Measurements from ENCODE around the gene NBAS. TPM values are rescaled to one million over a fixed set of nuclear protein-coding genes. Genes with fewer than 3 reads are reported as not detected.

NBAS gene
- total RNA-seq, 2 donors from 2014 or later = 31.5 to 32.0 TPM

- H3K36me3 ChIP-seq = no peaks in the 10 kb centered on the region
- TF ChIP-seq CTCF (IDR thresholded peaks at IDR 0.05) = no peak
These were observed 197.4 kb downstream of the NBAS start for GRCh38 chr2:15363734-15364133.

GRCh38 chr2:15363142-15363541, 198.0 kb downstream of the NBAS start:
- H3K27ac ChIP-seq = no peak overlapping the region
- no peaks in the 10 kb centered on the region for H3K9me3 ChIP-seq
- H3K36me3 ChIP-seq = no peaks in the 10 kb centered on the region
- TF ChIP-seq CTCF (IDR thresholded peaks at IDR 0.05) = no peak
- DNase-seq (ENCODE audit: low spot score) = no peak
- H3K4me1 ChIP-seq (ENCODE audit: control insufficient read depth in 1 of 2, low read depth in 2 of 2) = no peaks in the 10 kb centered on the region
- no peak for ATAC-seq (ENCODE audit: insufficient number of reproducible peaks, low FRiP score, low read depth)
- no peaks in the 10 kb centered on the region for H3K27me3 ChIP-seq (replicated peaks; ENCODE audit: insufficient read depth)
- no peak overlapping the region for H3K4me3 ChIP-seq

More at GRCh38 chr2:15363734-15364133, 197.4 kb downstream of the NBAS start:
- ATAC-seq (ENCODE audit: insufficient number of reproducible peaks, low FRiP score, low read depth) (no peak), DNase-seq (ENCODE audit: low spot score) (no peak)
- H3K27ac ChIP-seq = no peak overlapping the region
- no peaks in the 10 kb centered on the region for H3K4me1 ChIP-seq (ENCODE audit: control insufficient read depth in 1 of 2, low read depth in 2 of 2)
- no peaks in the 10 kb centered on the region for H3K27me3 ChIP-seq (replicated peaks; ENCODE audit: insufficient read depth)
- H3K4me3 ChIP-seq = no peak overlapping the region
- no peaks in the 10 kb centered on the region for H3K9me3 ChIP-seq

GRCh38 chr2:15359716-15360531, 201.2 kb downstream of the NBAS start:
- no peaks in the 10 kb centered on the region for H3K27me3 ChIP-seq (replicated peaks; ENCODE audit: insufficient read depth)
- H3K36me3 ChIP-seq = no peaks in the 10 kb centered on the region
- no peak overlapping the region for H3K27ac ChIP-seq
- no peak for TF ChIP-seq CTCF (IDR thresholded peaks at IDR 0.05)
- no peak for ATAC-seq (ENCODE audit: insufficient number of reproducible peaks, low FRiP score, low read depth)
- H3K9me3 ChIP-seq = no peaks in the 10 kb centered on the region
- no peak for DNase-seq (ENCODE audit: low spot score)
- H3K4me3 ChIP-seq = no peak overlapping the region
- H3K4me1 ChIP-seq (ENCODE audit: control insufficient read depth in 1 of 2, low read depth in 2 of 2) = no peaks in the 10 kb centered on the region

- no peak for TF ChIP-seq CTCF (IDR thresholded peaks at IDR 0.05)
- ATAC-seq (ENCODE audit: insufficient number of reproducible peaks, low FRiP score, low read depth) = no peak
These were observed 203.2 kb downstream of the NBAS start for GRCh38 chr2:15357922-15358321.

GRCh38 chr2:15357186-15357585, 203.9 kb downstream of the NBAS start:
- no peaks in the 10 kb centered on the region for H3K36me3 ChIP-seq
- no peaks in the 10 kb centered on the region for H3K9me3 ChIP-seq
- H3K4me1 ChIP-seq (ENCODE audit: control insufficient read depth in 1 of 2, low read depth in 2 of 2) = no peaks in the 10 kb centered on the region
- no peak for DNase-seq (ENCODE audit: low spot score)
- TF ChIP-seq CTCF (IDR thresholded peaks at IDR 0.05) = no peak
- no peak overlapping the region for H3K27ac ChIP-seq
- no peaks in the 10 kb centered on the region for H3K27me3 ChIP-seq (replicated peaks; ENCODE audit: insufficient read depth)
- ATAC-seq (ENCODE audit: insufficient number of reproducible peaks, low FRiP score, low read depth) = no peak
- no peak overlapping the region for H3K4me3 ChIP-seq

More at GRCh38 chr2:15357922-15358321, 203.2 kb downstream of the NBAS start:
- Histone ChIP-seq H3K9me3 (no peaks in the 10 kb centered on the region), H3K27ac (no peak overlapping the region), H3K27me3 (replicated peaks; ENCODE audit: insufficient read depth) (no peaks in the 10 kb centered on the region), H3K4me1 (ENCODE audit: control insufficient read depth in 1 of 2, low read depth in 2 of 2) (no peaks in the 10 kb centered on the region), H3K4me3 (no peak overlapping the region), H3K36me3 (no peaks in the 10 kb centered on the region)
- DNase-seq (ENCODE audit: low spot score) = no peak

Measured in thoracic aorta (tissue), 2 donors.